Astrocyte (in vitro differentiated cells and primary cell): ENCODE results near the gene NUCKS1. TPM values are rescaled to one million over a fixed set of nuclear protein-coding genes. Genes with fewer than 3 reads are reported as not detected.

Experiments
- DNase-seq: peaks from one replicate; pipeline ENCODE4 v3.0.0-alpha.2; 2010; ENCODE audit warnings: low read depth
- FAIRE-seq: peaks from 2 replicates; lab custom pipeline; 2011; peaks lifted over from hg19 to GRCh38; lab: Jason Lieb, UNC
- H2AFZ ChIP-seq: 2 replicates; pipeline ENCODE4 v1.6.0; 2012; ENCODE audit warnings: low read depth, low read length, inconsistent platforms
- H3K27ac ChIP-seq: 2 replicates; pipeline ENCODE4 v1.5.1; 2011; ENCODE audit warnings: low read depth, low read length, inconsistent platforms
- H3K27me3 ChIP-seq: 2 replicates; pipeline ENCODE4 v1.6.0; 2011; ENCODE audit warnings: low read length, inconsistent platforms; ENCODE audit not compliant: insufficient read depth
- H3K36me3 ChIP-seq: 2 replicates; pipeline ENCODE4 v1.5.1; 2011; ENCODE audit warnings: low read length, inconsistent platforms; ENCODE audit not compliant: insufficient read depth
- H3K4me1 ChIP-seq: 2 replicates; pipeline ENCODE4 v1.5.1; 2011; ENCODE audit warnings: low read length, inconsistent platforms; ENCODE audit not compliant: insufficient read depth
- H3K4me2 ChIP-seq: 2 replicates; pipeline ENCODE4 v1.6.0; 2012; ENCODE audit warnings: low read length, inconsistent platforms
- H3K4me3 ChIP-seq: 2 replicates; pipeline ENCODE4 v1.5.1; 2011; ENCODE audit warnings: low read depth, mild to moderate bottlenecking, low read length, inconsistent platforms; ENCODE audit not compliant: insufficient read depth
- H3K79me2 ChIP-seq: 2 replicates; pipeline ENCODE4 v1.6.0; 2012; ENCODE audit warnings: mild to moderate bottlenecking, low read length, inconsistent platforms; ENCODE audit not compliant: insufficient read depth
- H3K9ac ChIP-seq: 2 replicates; pipeline ENCODE4 v1.6.0; 2012; ENCODE audit warnings: mild to moderate bottlenecking, low read length, inconsistent platforms
- H3K9me3 ChIP-seq: 2 replicates; pipeline ENCODE4 v1.5.1; 2012; ENCODE audit warnings: low read depth, mild to moderate bottlenecking, low read length, inconsistent platforms; ENCODE audit not compliant: insufficient read depth
- H4K20me1 ChIP-seq: 2 replicates; pipeline ENCODE4 v1.6.0; 2012; ENCODE audit warnings: low read length, inconsistent platforms; ENCODE audit not compliant: insufficient read depth
- H3K27ac Mint-ChIP-seq: one replicate; pipeline ENCODE4 v1.8.0; 2021; ENCODE audit warnings: mild to moderate bottlenecking, mixed read lengths; ENCODE audit not compliant: unreplicated experiment
- H3K27me3 Mint-ChIP-seq: one replicate; pipeline ENCODE4 v1.8.0; 2021; ENCODE audit warnings: low read depth, mixed read lengths; ENCODE audit not compliant: unreplicated experiment
- H3K36me3 Mint-ChIP-seq: one replicate; pipeline ENCODE4 v1.8.0; 2021; ENCODE audit warnings: low read depth, mixed read lengths; ENCODE audit not compliant: unreplicated experiment
- H3K4me1 Mint-ChIP-seq: one replicate; pipeline ENCODE4 v1.8.0; 2021; ENCODE audit warnings: low read depth, mixed read lengths; ENCODE audit not compliant: unreplicated experiment
- H3K4me3 Mint-ChIP-seq: one replicate; pipeline ENCODE4 v1.8.0; 2021; ENCODE audit warnings: mild to moderate bottlenecking, moderate library complexity, mixed read lengths; ENCODE audit not compliant: unreplicated experiment
- H3K9me3 Mint-ChIP-seq: one replicate; pipeline ENCODE4 v1.8.0; 2021; ENCODE audit warnings: mild to moderate bottlenecking, mixed read lengths; ENCODE audit not compliant: unreplicated experiment
- CTCF ChIP-seq: IDR thresholded peaks from 2 replicates; pipeline ENCODE4 v1.5.1; 2011; ENCODE audit warnings: low read depth, mild to moderate bottlenecking, inconsistent platforms, low read length, moderate library complexity; ENCODE audit not compliant: insufficient read depth
- EZH2 ChIP-seq: IDR thresholded peaks from 2 replicates; pipeline ENCODE4 v1.6.1; 2012; ENCODE audit warnings: mild to moderate bottlenecking, low read length, inconsistent platforms; ENCODE audit not compliant: insufficient read depth
- total RNA-seq: library from RNA; stranded (reverse); gene quantifications from 2 replicates; pipeline ENCODE4 v1.2.1, GENCODE V29; 2021

The NUCKS1 gene
- total RNA-seq, 1 donor from 2014 or later: 169 TPM

DNA sequence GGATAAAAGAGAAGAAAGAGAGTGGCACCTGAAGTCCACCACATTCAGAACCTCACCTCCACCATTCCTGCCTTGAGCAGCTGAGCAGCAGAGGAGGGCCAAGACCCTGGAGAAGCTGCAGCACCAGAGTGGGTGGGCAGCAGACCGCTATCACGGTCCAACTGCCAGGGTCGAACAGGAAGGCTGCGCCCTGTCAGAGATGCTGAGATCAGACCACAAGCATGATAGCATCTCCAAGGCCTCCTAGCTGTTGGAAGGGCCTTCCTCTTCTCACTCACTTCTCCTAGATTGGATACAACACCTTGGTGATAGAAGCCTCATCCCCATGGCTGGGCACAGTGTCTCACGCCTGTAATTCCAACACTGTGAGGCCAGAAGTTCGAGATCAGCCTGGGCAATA lies 57.6 kb downstream of the NUCKS1 start:
- H3K27ac Mint-ChIP-seq: no peak overlapping the region
- H3K27ac ChIP-seq: no peak overlapping the region
- no peak for DNase-seq
- H3K9me3 ChIP-seq: no peaks in the 10 kb centered on the region
- peaks cover 7% of the 10 kb centered on the region for H3K4me1 Mint-ChIP-seq
- H3K36me3 ChIP-seq: no peaks in the 10 kb centered on the region
- no peak overlapping the region for H3K4me3 Mint-ChIP-seq
- no peaks in the 10 kb centered on the region for H3K27me3 ChIP-seq
- H3K9ac ChIP-seq: no peak overlapping the region
- H4K20me1 ChIP-seq: no peaks in the 10 kb centered on the region
- no peaks in the 10 kb centered on the region for H3K9me3 Mint-ChIP-seq
- H3K4me1 ChIP-seq: no peaks in the 10 kb centered on the region
- H3K36me3 Mint-ChIP-seq: no peaks in the 10 kb centered on the region
- no peak for TF ChIP-seq EZH2
- no peak for TF ChIP-seq CTCF
- H2AFZ ChIP-seq: no peak overlapping the region
- H3K4me2 ChIP-seq: no peak overlapping the region
- H3K79me2 ChIP-seq: no peaks in the 10 kb centered on the region
- peaks cover 6% of the 10 kb centered on the region for H3K27me3 Mint-ChIP-seq
- FAIRE-seq: no peak
- no peak overlapping the region for H3K4me3 ChIP-seq

- H3K9me3 ChIP-seq: no peaks in the 10 kb centered on the region
- Mint-ChIP-seq H3K27me3 (peaks cover 10% of the 10 kb centered on the region), H3K27ac (no peak overlapping the region), H3K4me3 (no peak overlapping the region), H3K9me3 (no peaks in the 10 kb centered on the region), H3K36me3 (no peaks in the 10 kb centered on the region), H3K4me1 (peaks cover 7% of the 10 kb centered on the region)
- H3K27ac ChIP-seq: no peak overlapping the region
- H3K4me2 ChIP-seq: no peak overlapping the region
- H3K79me2 ChIP-seq: no peaks in the 10 kb centered on the region
- FAIRE-seq (no peak), DNase-seq (no peak)
- no peak for TF ChIP-seq CTCF
- no peak for TF ChIP-seq EZH2
- no peak overlapping the region for H2AFZ ChIP-seq
- H3K36me3 ChIP-seq: no peaks in the 10 kb centered on the region
- no peak overlapping the region for H3K9ac ChIP-seq
- no peak overlapping the region for H3K4me3 ChIP-seq
- H3K4me1 ChIP-seq: no peaks in the 10 kb centered on the region
- H4K20me1 ChIP-seq: no peaks in the 10 kb centered on the region
- no peaks in the 10 kb centered on the region for H3K27me3 ChIP-seq
Measured at GRCh38 chr1:205690122-205690756, 59.7 kb downstream of the NUCKS1 start.

DNA sequence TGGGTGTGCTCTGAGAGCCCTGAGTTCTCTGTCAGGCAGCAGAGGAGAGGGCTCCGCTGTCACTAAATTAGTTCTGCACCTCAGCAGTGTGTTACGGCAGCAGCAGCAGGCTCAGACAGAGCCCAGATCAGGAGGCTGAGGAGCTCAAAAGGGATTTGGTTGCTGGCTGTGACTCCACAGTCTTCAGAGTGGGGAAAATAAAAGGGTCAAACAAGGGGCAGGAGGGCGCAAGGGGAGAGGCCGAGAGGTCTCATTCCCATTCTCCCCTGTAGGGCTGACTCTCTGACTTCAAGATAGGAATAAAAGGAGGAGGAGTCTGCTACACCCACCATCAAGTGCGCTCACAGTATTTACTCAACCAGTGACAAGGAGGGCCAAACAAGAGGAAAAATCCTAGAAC lies 60.5 kb downstream of the NUCKS1 start:
- no peak overlapping the region for H3K27ac Mint-ChIP-seq
- Histone ChIP-seq H4K20me1 (no peaks in the 10 kb centered on the region), H3K4me2 (no peak overlapping the region), H3K79me2 (no peaks in the 10 kb centered on the region), H3K4me3 (no peak overlapping the region), H3K27ac (no peak overlapping the region), H3K4me1 (no peaks in the 10 kb centered on the region), H3K9ac (no peak overlapping the region), H3K9me3 (no peaks in the 10 kb centered on the region), H3K27me3 (no peaks in the 10 kb centered on the region), H3K36me3 (no peaks in the 10 kb centered on the region), H2AFZ (no peak overlapping the region)
- TF ChIP-seq CTCF: no peak
- no peak for TF ChIP-seq EZH2
- H3K4me1 Mint-ChIP-seq: peaks cover 7% of the 10 kb centered on the region
- no peaks in the 10 kb centered on the region for H3K9me3 Mint-ChIP-seq
- H3K4me3 Mint-ChIP-seq: peak overlapping the region; percentile 14
- DNase-seq: no peak
- H3K36me3 Mint-ChIP-seq: no peaks in the 10 kb centered on the region
- FAIRE-seq: no peak
- peaks cover 10% of the 10 kb centered on the region for H3K27me3 Mint-ChIP-seq
